WERI-Rb-1 (cell line): Measurements from ENCODE around the gene GPR25.

ENCODE experiments used
- DNase-seq: peaks from one replicate; pipeline ENCODE4 v3.0.0-alpha.2; 2020
- H3K27ac ChIP-seq: fragments of 250-450 bp; sonication (Bioruptor Pico); 2 replicates; pipeline ENCODE4 v1.5.1; 2020; ENCODE audit warnings: mild to moderate bottlenecking, moderate library complexity
- H3K27me3 ChIP-seq: fragments of 250-450 bp; sonication (Bioruptor Pico); 2 replicates; pipeline ENCODE4 v1.5.1; 2021; ENCODE audit warnings: mild to moderate bottlenecking, low read depth, moderate library complexity; ENCODE audit not compliant: insufficient read depth, severe bottlenecking
- H3K36me3 ChIP-seq: fragments of 250-450 bp; sonication (Bioruptor Pico); 2 replicates; pipeline ENCODE4 v1.5.1; 2020; ENCODE audit warnings: mild to moderate bottlenecking, moderate library complexity
- H3K4me3 ChIP-seq: 2 replicates; pipeline ENCODE4 v1.5.1; 2011; ENCODE audit warnings: low read depth, mild to moderate bottlenecking, control low read depth, low read length
- H3K9me3 ChIP-seq: fragments of 250-450 bp; sonication (Bioruptor Pico); 2 replicates; pipeline ENCODE4 v1.5.1; 2021; ENCODE audit warnings: mild to moderate bottlenecking, moderate library complexity; ENCODE audit not compliant: severe bottlenecking
- CTCF ChIP-seq: IDR thresholded peaks from 2 replicates; pipeline ENCODE4 v1.5.1; 2011; ENCODE audit warnings: low read depth, mild to moderate bottlenecking, control low read depth, inconsistent platforms, low read length

Gene GPR25

GRCh38 chr1:200856716-200857357, 15.9 kb upstream of the GPR25 start:
- DNase-seq = no peak
- no peak overlapping the region for H3K27ac ChIP-seq
- H3K27me3 ChIP-seq = no peaks in the 10 kb centered on the region
- no peaks in the 10 kb centered on the region for H3K9me3 ChIP-seq
- TF ChIP-seq CTCF = no peak
- H3K36me3 ChIP-seq = peaks cover 61% of the 10 kb centered on the region
- no peak overlapping the region for H3K4me3 ChIP-seq

GRCh38 chr1:200857804-200858203, 15.0 kb upstream of the GPR25 start:
- H3K36me3 ChIP-seq = peaks cover 54% of the 10 kb centered on the region
- no peak overlapping the region for H3K27ac ChIP-seq

GRCh38 chr1:200861937-200862647, 10.7 kb upstream of the GPR25 start:
- TF ChIP-seq CTCF = no peak
- Histone ChIP-seq H3K27ac (no peak overlapping the region), H3K4me3 (no peak overlapping the region), H3K9me3 (no peaks in the 10 kb centered on the region), H3K36me3 (peaks cover 26% of the 10 kb centered on the region), H3K27me3 (no peaks in the 10 kb centered on the region)
- DNase-seq = no peak

More at GRCh38 chr1:200857804-200858203, 15.0 kb upstream of the GPR25 start:
- no peaks in the 10 kb centered on the region for H3K27me3 ChIP-seq
- DNase-seq = no peak
- TF ChIP-seq CTCF = no peak
- H3K9me3 ChIP-seq = no peaks in the 10 kb centered on the region
- H3K4me3 ChIP-seq = no peak overlapping the region

GRCh38 chr1:200862713-200863415, 9.9 kb upstream of the GPR25 start:
- H3K4me3 ChIP-seq = no peak overlapping the region
- peaks cover 18% of the 10 kb centered on the region for H3K36me3 ChIP-seq
- H3K27me3 ChIP-seq = no peaks in the 10 kb centered on the region
- DNase-seq = no peak
- no peak overlapping the region for H3K27ac ChIP-seq
- H3K9me3 ChIP-seq = no peaks in the 10 kb centered on the region
- TF ChIP-seq CTCF = no peak

- DNase-seq = no peak
- H3K27ac ChIP-seq = no peak overlapping the region
- H3K9me3 ChIP-seq = no peaks in the 10 kb centered on the region
- no peak for TF ChIP-seq CTCF
- peaks cover 10% of the 10 kb centered on the region for H3K36me3 ChIP-seq
- no peak overlapping the region for H3K4me3 ChIP-seq
- no peaks in the 10 kb centered on the region for H3K27me3 ChIP-seq
Measured at GRCh38 chr1:200866116-200866515, 6.7 kb upstream of the GPR25 start.
